Epithelial cell of alveolus of lung (primary cell): ENCODE data around the gene SLC49A4. TPM values are rescaled to one million over a fixed set of nuclear protein-coding genes. Genes with fewer than 3 reads are reported as not detected.

Source experiments
- total RNA-seq: library from RNA; depleted of rRNA; stranded (reverse); fragments of >200 nt; gene quantifications from 2 replicates; pipeline ENCODE4 v1.2.1, GENCODE V29; 2015

The SLC49A4 gene, protein sequence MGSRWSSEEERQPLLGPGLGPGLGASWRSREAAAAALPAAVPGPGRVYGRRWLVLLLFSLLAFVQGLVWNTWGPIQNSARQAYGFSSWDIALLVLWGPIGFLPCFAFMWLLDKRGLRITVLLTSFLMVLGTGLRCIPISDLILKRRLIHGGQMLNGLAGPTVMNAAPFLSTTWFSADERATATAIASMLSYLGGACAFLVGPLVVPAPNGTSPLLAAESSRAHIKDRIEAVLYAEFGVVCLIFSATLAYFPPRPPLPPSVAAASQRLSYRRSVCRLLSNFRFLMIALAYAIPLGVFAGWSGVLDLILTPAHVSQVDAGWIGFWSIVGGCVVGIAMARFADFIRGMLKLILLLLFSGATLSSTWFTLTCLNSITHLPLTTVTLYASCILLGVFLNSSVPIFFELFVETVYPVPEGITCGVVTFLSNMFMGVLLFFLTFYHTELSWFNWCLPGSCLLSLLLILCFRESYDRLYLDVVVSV
- total RNA-seq: 7.4 and 28.2 TPM in 2 replicates

DNA sequence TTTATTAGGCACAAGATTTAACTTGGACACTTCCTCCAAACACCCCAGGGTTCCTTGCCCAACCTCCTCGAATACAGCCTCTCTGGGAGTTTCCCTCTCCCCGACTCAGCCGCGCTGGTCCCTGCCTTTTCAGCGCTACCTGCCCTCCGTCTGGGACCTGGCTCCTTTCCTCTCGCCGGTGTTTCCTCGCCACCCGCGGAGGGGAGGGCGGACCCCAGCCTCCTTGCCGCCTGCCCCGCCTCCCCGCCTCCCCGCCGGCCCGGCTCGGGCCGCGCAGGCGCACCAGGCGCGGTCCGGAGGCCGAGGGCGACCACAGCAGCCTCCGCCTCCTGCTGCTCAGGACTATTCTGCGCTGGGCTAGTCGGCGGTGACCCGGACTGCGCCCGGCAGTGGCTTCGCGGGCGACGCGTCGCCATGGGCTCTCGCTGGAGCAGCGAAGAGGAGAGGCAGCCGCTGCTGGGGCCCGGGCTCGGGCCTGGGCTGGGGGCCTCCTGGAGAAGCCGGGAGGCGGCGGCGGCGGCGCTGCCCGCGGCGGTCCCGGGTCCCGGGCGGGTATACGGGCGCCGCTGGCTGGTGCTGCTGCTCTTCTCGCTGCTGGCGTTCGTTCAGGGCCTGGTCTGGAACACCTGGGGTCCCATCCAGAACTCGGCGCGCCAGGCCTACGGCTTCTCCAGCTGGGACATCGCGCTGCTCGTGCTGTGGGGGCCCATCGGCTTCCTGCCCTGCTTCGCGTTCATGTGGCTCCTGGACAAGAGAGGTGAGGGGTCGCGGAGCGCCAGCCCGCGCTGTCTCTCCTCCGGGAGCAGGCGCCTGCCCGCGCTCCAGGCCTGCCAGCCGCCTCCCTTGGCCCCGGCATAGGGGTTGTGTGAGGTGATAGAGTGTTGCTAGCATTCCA is at the start of gene SLC49A4:
Gene SLC49A4 (plus strand): TSS at position 291 of the 895 bp plus-strand sequence. CDS start 124 bp downstream, at position 415.

DNA sequence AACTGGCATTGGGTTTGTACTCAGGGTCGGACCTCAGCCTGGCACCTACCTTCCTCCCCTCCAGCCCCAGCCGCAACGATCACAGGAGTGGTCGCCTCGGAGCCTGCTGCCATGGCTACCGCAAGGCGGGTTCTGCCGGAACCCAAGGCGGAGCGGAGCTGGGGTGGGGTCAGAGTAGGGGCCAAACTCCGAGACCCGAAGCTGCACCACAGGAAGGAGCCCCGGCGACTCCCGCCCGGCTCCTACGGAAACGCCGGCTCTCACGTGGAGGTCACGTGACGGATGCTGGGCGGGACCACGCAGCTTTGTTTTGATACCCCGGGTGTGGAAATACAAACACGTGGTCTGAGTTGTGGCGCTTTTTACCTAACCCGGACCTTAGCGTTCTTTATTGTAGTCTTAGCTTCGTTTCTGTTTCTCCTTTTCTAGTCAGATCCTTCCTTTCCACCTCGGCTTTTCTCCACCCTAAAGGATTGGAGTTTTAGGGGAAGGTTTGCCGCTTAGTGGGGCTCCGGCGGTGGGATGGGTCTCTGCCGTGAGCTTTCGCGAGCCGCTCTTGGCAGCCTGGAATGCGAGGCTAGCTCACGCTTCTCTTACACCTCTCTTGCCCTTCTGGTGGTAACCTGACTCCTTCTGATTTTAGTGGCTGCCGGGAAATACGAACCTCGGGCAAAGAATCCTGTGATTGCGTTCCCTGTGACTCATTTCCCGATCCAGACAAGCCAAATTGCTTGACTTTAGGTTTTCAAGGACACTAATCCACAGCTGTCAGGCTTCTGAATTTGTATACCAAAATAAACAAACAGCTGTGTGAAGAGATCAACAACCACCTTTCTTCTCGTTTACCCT is 1.1 kb upstream of the SLC49A4 start, which contains the start of gene HSPBAP1:
Gene HSPBAP1 (minus strand): TSS at position 264 of the 849 bp plus-strand sequence. CDS start 151 bp downstream, at position 113.

Other genes starting within 250 kb of the SLC49A4 start
- 14.5 and 16.5 TPM in 2 replicates for gene PARP9, start 230.8 kb upstream of the SLC49A4 start, total RNA-seq
- gene DTX3L, start 230.7 kb upstream of the SLC49A4 start, total RNA-seq: 17.5 and 19.3 TPM in 2 replicates
- under 0.01 TPM in 1 of 2 replicates, not detected in the other for gene PARP15, start 217.4 kb upstream of the SLC49A4 start, total RNA-seq
- 24.0 and 30.3 TPM in 2 replicates for gene PARP14, start 114.2 kb upstream of the SLC49A4 start, total RNA-seq
- gene HSPBAP1, start 1.2 kb upstream of the SLC49A4 start, total RNA-seq: 4.8 and 12.0 TPM in 2 replicates
- gene SEMA5B, start 232.7 kb downstream of the SLC49A4 start, total RNA-seq: not detected in 2 replicates